GM13976 (cell line): ENCODE results near the gene SYT3.

Source experiments
- DNase-seq: peaks from one replicate; pipeline ENCODE4 v3.0.0; 2012; ENCODE audit warnings: low spot score
- in situ Hi-C: fragments of 300-500 bp; cut with MboI; formaldehyde crosslinking; loops from one replicate; pipeline ENCODE4 v1.12.0; 2022; ENCODE audit warnings: low sequenced_read_pairs, mixed read lengths, inconsistent platforms; ENCODE audit not compliant: unreplicated experiment
- TF ChIP-seq, protein P1 (sequence below): IDR thresholded peaks from 2 replicates; pipeline ENCODE4 v1.5.1; 2012; ENCODE audit warnings: borderline replicate concordance, mild to moderate bottlenecking; ENCODE audit not compliant: insufficient read depth; ENCODE audit errors: extremely low read depth, missing control alignments, control extremely low read depth

The SYT3 gene

DNA sequence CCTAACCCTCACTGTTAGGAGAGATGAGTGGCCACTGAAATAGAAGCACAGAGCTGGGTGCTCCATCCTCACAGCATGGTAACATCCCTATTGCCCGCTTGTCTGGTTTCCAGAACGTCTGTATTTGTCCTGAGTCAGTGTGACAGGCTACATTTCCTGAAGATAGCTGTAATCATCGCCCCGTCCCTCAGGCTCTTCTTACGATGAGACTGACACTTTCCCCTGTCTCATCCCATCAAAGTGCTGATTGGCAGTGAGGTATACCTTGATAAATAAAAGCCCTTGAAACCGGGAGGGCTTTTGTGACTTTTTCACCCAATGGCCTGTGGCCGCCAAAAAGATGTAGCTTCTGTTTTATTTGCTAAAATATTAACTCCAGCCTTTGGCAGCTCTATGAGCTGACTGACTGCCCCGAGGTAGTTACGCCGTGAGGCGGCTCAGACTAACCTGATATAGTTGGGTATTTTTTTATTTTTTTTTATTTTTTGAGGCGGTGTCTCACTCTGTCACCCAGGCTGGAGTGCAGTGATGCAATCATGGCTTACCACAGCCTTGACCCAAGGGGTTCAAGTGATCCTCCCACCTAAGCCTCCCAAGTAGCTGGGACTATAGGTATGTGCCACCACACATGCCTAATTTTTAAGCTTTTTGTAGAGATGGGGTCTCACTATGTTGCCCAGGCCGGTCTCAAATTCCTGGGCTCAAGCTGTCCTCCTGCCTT is 65.8 kb downstream of the SYT3 start:
- DNase-seq, result no peak
- TF ChIP-seq, protein P1, sequence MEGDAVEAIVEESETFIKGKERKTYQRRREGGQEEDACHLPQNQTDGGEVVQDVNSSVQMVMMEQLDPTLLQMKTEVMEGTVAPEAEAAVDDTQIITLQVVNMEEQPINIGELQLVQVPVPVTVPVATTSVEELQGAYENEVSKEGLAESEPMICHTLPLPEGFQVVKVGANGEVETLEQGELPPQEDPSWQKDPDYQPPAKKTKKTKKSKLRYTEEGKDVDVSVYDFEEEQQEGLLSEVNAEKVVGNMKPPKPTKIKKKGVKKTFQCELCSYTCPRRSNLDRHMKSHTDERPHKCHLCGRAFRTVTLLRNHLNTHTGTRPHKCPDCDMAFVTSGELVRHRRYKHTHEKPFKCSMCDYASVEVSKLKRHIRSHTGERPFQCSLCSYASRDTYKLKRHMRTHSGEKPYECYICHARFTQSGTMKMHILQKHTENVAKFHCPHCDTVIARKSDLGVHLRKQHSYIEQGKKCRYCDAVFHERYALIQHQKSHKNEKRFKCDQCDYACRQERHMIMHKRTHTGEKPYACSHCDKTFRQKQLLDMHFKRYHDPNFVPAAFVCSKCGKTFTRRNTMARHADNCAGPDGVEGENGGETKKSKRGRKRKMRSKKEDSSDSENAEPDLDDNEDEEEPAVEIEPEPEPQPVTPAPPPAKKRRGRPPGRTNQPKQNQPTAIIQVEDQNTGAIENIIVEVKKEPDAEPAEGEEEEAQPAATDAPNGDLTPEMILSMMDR, result no peak
- in situ Hi-C loops, result no loop called here
